H1 (cell line): Measurements from ENCODE around the gene RNF111. TPM values are rescaled to one million over a fixed set of nuclear protein-coding genes. Genes with fewer than 3 reads are reported as not detected.

Experiments
- CTCF ChIA-PET: fragments of 300-600 bp; sonication (Branson Sonifier 250); formaldehyde crosslinking; loops from one replicate; lab custom pipeline; 2021; ENCODE audit not compliant: partially characterized antibody; lab: Charles Lee
- POLR2A ChIA-PET: fragments of 300-600 bp; sonication (Branson Sonifier 250); formaldehyde crosslinking; loops from one replicate; lab custom pipeline; 2021; ENCODE audit warnings: inconsistent platforms; ENCODE audit not compliant: partially characterized antibody; lab: Charles Lee
- DNase-seq, 2 experiments: peaks; one replicate each; pipeline versions ENCODE4 v3.0.0 to v3.0.0-alpha.2; 2010 to 2022; ENCODE audit warnings: low spot score in 2 of 2, low read depth in 1 of 2, mixed read lengths in 1 of 2
- FAIRE-seq: peaks from 2 replicates; lab custom pipeline; 2011; peaks lifted over from hg19 to GRCh38; lab: Jason Lieb, UNC
- H2AFZ ChIP-seq: 2 replicates; pipeline ENCODE4 v1.8.1; 2012; ENCODE audit warnings: low read length, inconsistent platforms
- H2AK5ac ChIP-seq: 2 replicates; pipeline ENCODE4 v1.6.1; 2013; ENCODE audit warnings: low read depth, low read length
- H2BK120ac ChIP-seq: replicated peaks from 2 replicates; pipeline ENCODE3; 2013; ENCODE audit warnings: low read depth, low read length, inconsistent platforms
- H2BK12ac ChIP-seq: 2 replicates; pipeline ENCODE4 v1.6.1; 2013; ENCODE audit warnings: low read depth, low read length
- H2BK15ac ChIP-seq: 2 replicates; pipeline ENCODE4 v1.6.1; 2013; ENCODE audit warnings: low read length
- H2BK20ac ChIP-seq: 2 replicates; pipeline ENCODE4 v1.6.1; 2013; ENCODE audit warnings: low read length
- H2BK5ac ChIP-seq: 2 replicates; pipeline ENCODE4 v1.6.1; 2013; ENCODE audit warnings: low read depth, low read length
- H3K14ac ChIP-seq: 2 replicates; pipeline ENCODE4 v1.6.1; 2013; ENCODE audit warnings: inconsistent platforms; ENCODE audit not compliant: insufficient read length
- H3K18ac ChIP-seq: 2 replicates; pipeline ENCODE4 v1.6.1; 2013; ENCODE audit warnings: low read length; ENCODE audit errors: extremely low read depth
- H3K23ac ChIP-seq: 2 replicates; pipeline ENCODE4 v1.6.1; 2013; ENCODE audit warnings: inconsistent platforms; ENCODE audit not compliant: insufficient read length
- H3K23me2 ChIP-seq: 2 replicates; pipeline ENCODE4 v1.6.1; 2013; ENCODE audit warnings: low read depth, low read length
- H3K27ac ChIP-seq: 2 replicates; pipeline ENCODE4 v1.6.1; 2011; ENCODE audit warnings: low read depth, low read length, inconsistent platforms
- H3K27me3 ChIP-seq, 4 experiments: replicated peaks in 1 of 4; 1 replicate in 1 of 4; 2 replicates in 3 of 4; pipeline versions ENCODE4 v1.6.1 to v1.8.1; 2011 to 2013; ENCODE audit warnings: low read length in 3 of 4, mild to moderate bottlenecking in 3 of 4, inconsistent platforms in 2 of 4, mixed read lengths in 2 of 4, moderate library complexity in 1 of 4; ENCODE audit not compliant: control insufficient read depth in 3 of 4, insufficient read depth in 3 of 4; ENCODE audit errors: extremely low read depth in 1 of 4
- H3K36me3 ChIP-seq, 4 experiments: 2 replicates each; pipeline versions ENCODE4 v1.6.1 to v1.8.1; 2011 to 2013; ENCODE audit warnings: mild to moderate bottlenecking in 4 of 4, low read length in 3 of 4, moderate library complexity in 2 of 4, control low read depth in 1 of 4, inconsistent platforms in 1 of 4; ENCODE audit not compliant: insufficient read depth in 4 of 4, control insufficient read depth in 2 of 4
- H3K4ac ChIP-seq: replicated peaks from 2 replicates; pipeline ENCODE3; 2013; ENCODE audit warnings: low read length, low read depth, mixed read lengths, inconsistent platforms; ENCODE audit not compliant: insufficient read length
- H3K4me1 ChIP-seq, 4 experiments: replicated peaks in 1 of 4; 1 replicate in 1 of 4; 2 replicates in 3 of 4; pipeline versions ENCODE4 v1.6.1 to v1.8.1; 2011 to 2013; ENCODE audit warnings: low read length in 3 of 4, inconsistent platforms in 2 of 4, mixed read lengths in 1 of 4; ENCODE audit not compliant: insufficient read depth in 4 of 4, control insufficient read depth in 3 of 4
- H3K4me2 ChIP-seq, 2 experiments: 2 replicates each; pipeline versions ENCODE4 v1.6.1 to v1.8.1; 2011 to 2013; ENCODE audit warnings: low read depth in 2 of 2, low read length in 2 of 2, control low read depth in 1 of 2, inconsistent platforms in 1 of 2, mild to moderate bottlenecking in 1 of 2; ENCODE audit not compliant: insufficient read depth in 1 of 2
- H3K4me3 ChIP-seq, 4 experiments: fragments of 200-600, 300-600 bp in 1 of 4; sonication (generic), shearing (Covaris generic), sonication (Bioruptor Twin) in 1 of 4; 2 replicates each; pipeline versions ENCODE4 v1.5.1 to v1.8.1; 2011 to 2016; ENCODE audit warnings: low read length in 4 of 4, low read depth in 3 of 4, control low read depth in 2 of 4, inconsistent platforms in 2 of 4, mild to moderate bottlenecking in 2 of 4, mixed read lengths in 1 of 4, moderate library complexity in 1 of 4; ENCODE audit not compliant: insufficient read depth in 2 of 4; ENCODE audit errors: extremely low read depth in 1 of 4
- H3K56ac ChIP-seq: replicated peaks from 2 replicates; pipeline ENCODE3; 2013; ENCODE audit warnings: low read depth, mild to moderate bottlenecking, mixed read lengths, low read length, inconsistent platforms; ENCODE audit not compliant: insufficient read length
- H3K79me1 ChIP-seq: 2 replicates; pipeline ENCODE4 v1.6.1; 2013; ENCODE audit warnings: low read depth, low read length, control low read depth
- H3K79me2 ChIP-seq, 2 experiments: 2 replicates each; pipeline versions ENCODE4 v1.6.1 to v1.8.1; 2012 to 2013; ENCODE audit warnings: low read length in 2 of 2, mild to moderate bottlenecking in 2 of 2, inconsistent platforms in 1 of 2; ENCODE audit not compliant: insufficient read depth in 2 of 2, control insufficient read depth in 1 of 2
- H3K9ac ChIP-seq, 4 experiments: replicated peaks in 1 of 4; 1 replicate in 1 of 4; 2 replicates in 3 of 4; pipeline versions ENCODE4 v1.6.1 to v1.8.1; 2011 to 2013; ENCODE audit warnings: low read depth in 3 of 4, low read length in 3 of 4, control low read depth in 2 of 4, mild to moderate bottlenecking in 2 of 4, moderate library complexity in 2 of 4, inconsistent platforms in 1 of 4; ENCODE audit errors: extremely low read depth in 1 of 4
- H3K9me3 ChIP-seq, 2 experiments: 2 replicates each; pipeline versions ENCODE4 v1.6.1 to v1.8.1; 2012 to 2013; ENCODE audit warnings: mild to moderate bottlenecking in 2 of 2, moderate library complexity in 2 of 2, control low read depth in 1 of 2, inconsistent platforms in 1 of 2, low read depth in 1 of 2, low read length in 1 of 2, mixed read lengths in 1 of 2; ENCODE audit not compliant: insufficient read depth in 2 of 2
- H4K20me1 ChIP-seq, 2 experiments: replicated peaks in 1 of 2; 2 replicates each; pipeline versions ENCODE3 to v1.8.1; 2011 to 2013; ENCODE audit warnings: inconsistent platforms in 2 of 2, low read length in 2 of 2, mild to moderate bottlenecking in 1 of 2; ENCODE audit not compliant: insufficient read depth in 2 of 2, control insufficient read depth in 1 of 2
- H4K5ac ChIP-seq: 2 replicates; pipeline ENCODE4 v1.6.1; 2013; ENCODE audit warnings: low read length, low read depth, mixed read lengths, inconsistent platforms; ENCODE audit not compliant: insufficient read length
- H4K8ac ChIP-seq: 2 replicates; pipeline ENCODE4 v1.8.0; 2013; ENCODE audit warnings: mild to moderate bottlenecking, moderate library complexity, low read length, inconsistent platforms; ENCODE audit not compliant: insufficient read depth; ENCODE audit errors: extremely low read depth
- H4K91ac ChIP-seq: replicated peaks from 2 replicates; pipeline ENCODE3; 2013; ENCODE audit warnings: low read length, mixed read lengths, inconsistent platforms; ENCODE audit not compliant: insufficient read length
- EGR1 ChIP-seq: IDR thresholded peaks from 2 replicates; pipeline ENCODE4 v1.6.1; 2011; ENCODE audit warnings: low read depth, low read length, borderline replicate concordance
- GTF2F1 ChIP-seq: IDR thresholded peaks from 2 replicates; pipeline ENCODE4 v1.6.1; 2012; ENCODE audit warnings: low read depth, low read length, improper control_type of control experiment, borderline replicate concordance
- HDAC2 ChIP-seq, 2 experiments: fragments of 300-600 bp in 1 of 2; sonication (generic) in 1 of 2; IDR thresholded peaks; 2 replicates each; pipeline ENCODE4 v1.6.1; 2011 to 2012; ENCODE audit warnings: low read depth in 2 of 2, low read length in 2 of 2, mild to moderate bottlenecking in 2 of 2, moderate library complexity in 2 of 2, borderline replicate concordance in 1 of 2, inconsistent platforms in 1 of 2
- JUND ChIP-seq: IDR thresholded peaks from 2 replicates; pipeline ENCODE4 v1.6.1; 2011; ENCODE audit warnings: mild to moderate bottlenecking, improper control_type of control experiment, low read length
- NANOG ChIP-seq: IDR thresholded peaks from 2 replicates; pipeline ENCODE4 v1.6.1; 2011; ENCODE audit warnings: low read length, low read depth, mild to moderate bottlenecking, inconsistent platforms; ENCODE audit not compliant: insufficient read depth, poor library complexity, severe bottlenecking
- NRF1 ChIP-seq: IDR thresholded peaks from 2 replicates; pipeline ENCODE4 v1.6.1; 2011; ENCODE audit warnings: mild to moderate bottlenecking, low read depth, low read length, improper control_type of control experiment
- POLR2AphosphoS5 ChIP-seq: IDR thresholded peaks from 2 replicates; pipeline ENCODE4 v1.6.1; 2011; ENCODE audit warnings: low read depth, low read length
- SIRT6 ChIP-seq: IDR thresholded peaks from one replicate; pipeline ENCODE4 v1.7.1; 2012; ENCODE audit warnings: low read length, inconsistent platforms
- SRF ChIP-seq: IDR thresholded peaks from 2 replicates; pipeline ENCODE4 v1.6.1; 2011; ENCODE audit warnings: mild to moderate bottlenecking, low read depth, low read length, moderate library complexity
- WGBS, 2 experiments: shearing (Covaris generic) in 1 of 2; methylation state at CpG; one replicate each; pipeline versions ENCODE4 v1.1.6 to v1.1.7; 2013 to 2015; ENCODE audit warnings: low lambda C conversion rate in 2 of 2, mixed read lengths in 2 of 2, inconsistent platforms in 1 of 2, low coverage in 1 of 2, missing lambda C conversion rate in 1 of 2; ENCODE audit not compliant: insufficient replicate concordance in 2 of 2, insufficient coverage in 1 of 2, insufficient read length in 1 of 2; ENCODE audit errors: extremely low coverage in 1 of 2, missing lambda C conversion rate in 1 of 2; 5-methylcytosine and 5-hydroxymethylcytosine counted together
- polyA plus RNA-seq, 7 experiments: library from polyadenylated mRNA; depleted of rRNA in 3 of 7; stranded (reverse) in 5 of 7; unstranded in 2 of 7; fragments of >200 nt in 5 of 7; fragments of 200-250 nt in 2 of 7; gene quantifications; 1 replicate in 5 of 7; 2 replicates in 1 of 7; 4 replicates in 1 of 7; pipeline versions ENCODE4 v1.2.1 to v1.2.3, GENCODE V29; 2011 to 2013; ENCODE audit warnings: missing spikeins in 2 of 7, mixed read lengths in 2 of 7
- total RNA-seq: library from RNA; stranded (reverse); fragmentation: NEBNext Ultra II Directional; extraction: Animal tissue kit (Norgen Biotek cat#: 25700); gene quantifications from 2 replicates; pipeline ENCODE4 v1.2.1, GENCODE V29; 2021
- TF ChIP-seq, protein P1 (sequence below): IDR thresholded peaks from 2 replicates; pipeline ENCODE4 v1.6.1; 2012; ENCODE audit warnings: low read length, inconsistent platforms
- TF ChIP-seq, protein P2 (sequence below): IDR thresholded peaks from 2 replicates; pipeline ENCODE4 v1.6.1; 2012; ENCODE audit warnings: inconsistent platforms

RNF111 gene
- total and polyA plus RNA-seq, 2 of the 8 experiments (the other 6 are each of a cell fraction or from before 2014, with no cell fraction given): 18.5 to 26.6 TPM

DNA sequence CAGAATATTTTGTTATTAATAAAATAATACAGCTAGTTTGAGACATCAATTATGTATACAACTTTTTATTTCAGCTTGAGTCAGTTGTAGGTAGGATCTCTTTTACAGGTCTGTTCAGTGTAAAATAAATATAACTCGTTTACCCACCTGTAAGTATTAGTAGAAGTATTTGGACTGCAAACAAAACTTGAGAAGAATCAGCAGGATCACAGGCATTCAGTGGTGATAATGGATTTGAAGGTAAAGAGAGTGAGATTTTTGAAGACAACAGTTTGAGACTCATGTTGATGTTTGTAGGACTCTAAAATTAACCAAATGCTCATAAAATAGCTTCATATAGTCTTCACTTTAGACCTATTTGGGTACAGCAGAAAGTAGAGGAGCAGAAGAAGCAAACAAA lies 82.0 kb downstream of the RNF111 start:
- Histone ChIP-seq H3K36me3 (peaks cover 4 to 35% (median 12%) of the 10 kb centered on the region in 4 experiments; a peak in 5 of 8 replicates), H3K23ac (no peak overlapping the region), H3K79me1 (no peaks in the 10 kb centered on the region), H4K8ac (no peak overlapping the region), H3K79me2 (no peaks in the 10 kb centered on the region), H4K5ac (no peak overlapping the region), H2AK5ac (no peak overlapping the region), H3K18ac (no peak overlapping the region), H3K23me2 (peaks cover 4% of the 10 kb centered on the region; the same call in 1 of the 2 replicates), H3K4ac (no peak overlapping the region), H4K91ac (no peak overlapping the region), H4K20me1 (peaks cover 0 to 3% of the 10 kb centered on the region in 2 experiments), H2BK20ac (no peak overlapping the region), H3K27me3 (no peaks in the 10 kb centered on the region), H3K9ac (no peak overlapping the region), H3K14ac (no peak overlapping the region), H2BK120ac (no peak overlapping the region), H3K56ac (no peak overlapping the region), H2BK12ac (no peak overlapping the region), H3K4me3 (no peak overlapping the region), H3K4me1 (no peaks in the 10 kb centered on the region), H3K9me3 (peaks cover 0 to 3% of the 10 kb centered on the region in 2 experiments; a peak in 1 of 4 replicates), H2BK15ac (no peak overlapping the region), H2BK5ac (no peak overlapping the region), H3K4me2 (no peak overlapping the region), H2AFZ (no peak overlapping the region), H3K27ac (no peak overlapping the region)
- no peak for DNase-seq
- FAIRE-seq: no peak
- 92% methylated on average over 1 of the region's 1 CpG; no CpG with 5 or more reads in 1 of the 2 experiments for WGBS, 2 experiments
- ChIA-PET CTCF (interaction anchor here (0.5 kb wide), 1 partner anchor 26 kb away, joined by 3 read pairs; no protein-coding TSS in a partner anchor), POLR2A (interaction anchor here (0.5 kb wide), 1 partner anchor 115 kb away, joined by 3 read pairs; no protein-coding TSS in a partner anchor)
- no peak for TF ChIP-seq HDAC2 (IDR thresholded peaks at IDR 0.05; ENCODE audit: borderline replicate concordance in 1 of 2, low read depth in 2 of 2, low read length in 2 of 2)
- TF ChIP-seq SRF: no peak
- TF ChIP-seq, protein P1, sequence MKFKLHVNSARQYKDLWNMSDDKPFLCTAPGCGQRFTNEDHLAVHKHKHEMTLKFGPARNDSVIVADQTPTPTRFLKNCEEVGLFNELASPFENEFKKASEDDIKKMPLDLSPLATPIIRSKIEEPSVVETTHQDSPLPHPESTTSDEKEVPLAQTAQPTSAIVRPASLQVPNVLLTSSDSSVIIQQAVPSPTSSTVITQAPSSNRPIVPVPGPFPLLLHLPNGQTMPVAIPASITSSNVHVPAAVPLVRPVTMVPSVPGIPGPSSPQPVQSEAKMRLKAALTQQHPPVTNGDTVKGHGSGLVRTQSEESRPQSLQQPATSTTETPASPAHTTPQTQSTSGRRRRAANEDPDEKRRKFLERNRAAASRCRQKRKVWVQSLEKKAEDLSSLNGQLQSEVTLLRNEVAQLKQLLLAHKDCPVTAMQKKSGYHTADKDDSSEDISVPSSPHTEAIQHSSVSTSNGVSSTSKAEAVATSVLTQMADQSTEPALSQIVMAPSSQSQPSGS: no peak
- no peak for TF ChIP-seq POLR2AphosphoS5
- TF ChIP-seq, protein P2, sequence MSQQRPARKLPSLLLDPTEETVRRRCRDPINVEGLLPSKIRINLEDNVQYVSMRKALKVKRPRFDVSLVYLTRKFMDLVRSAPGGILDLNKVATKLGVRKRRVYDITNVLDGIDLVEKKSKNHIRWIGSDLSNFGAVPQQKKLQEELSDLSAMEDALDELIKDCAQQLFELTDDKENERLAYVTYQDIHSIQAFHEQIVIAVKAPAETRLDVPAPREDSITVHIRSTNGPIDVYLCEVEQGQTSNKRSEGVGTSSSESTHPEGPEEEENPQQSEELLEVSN: no peak
- no peak for TF ChIP-seq NRF1
- no peak for TF ChIP-seq JUND
- no peak for TF ChIP-seq GTF2F1
- TF ChIP-seq NANOG: no peak
- TF ChIP-seq EGR1: no peak
- no peak for TF ChIP-seq SIRT6
